ENCODE results near the gene PPIL1.

- TF ChIP-seq CTCF (IDR thresholded peaks at IDR 0.05) (no peak), POLR2A (IDR thresholded peaks at IDR 0.05) (no peak)
Measured at GRCh38 chr6:36852481-36853147, 22.0 kb downstream of the PPIL1 start.

Measured in sigmoid colon (tissue), 3 donors.